Right lobe of liver (tissue), 4 donors: ENCODE measurements around the gene AAGAB.

Source experiments
- POLR2A ChIP-seq: fragments of 450-650 bp; IDR thresholded peaks from one replicate; pipeline ENCODE4 v1.6.1; 2017; ENCODE audit warnings: antibody characterized with exemption, mild to moderate bottlenecking
- TF ChIP-seq, protein P1 (sequence below), 4 donors: fragments of 200-600 bp in 3 of 4; fragments of 450-650 bp in 1 of 4; IDR thresholded peaks; one replicate each; pipeline versions ENCODE4 v1.5.1 to v1.8.0; 2016 to 2022; ENCODE audit warnings: antibody characterized with exemption in 4 of 4, mild to moderate bottlenecking in 2 of 4
- donor health status: DM: no; HTN: no; CAD: no.
- donor health status: DM: no; HTN: no; CAD: no.
- donor health status: DM: no; HTN: yes; CAD: no.

- TF ChIP-seq, protein P1, sequence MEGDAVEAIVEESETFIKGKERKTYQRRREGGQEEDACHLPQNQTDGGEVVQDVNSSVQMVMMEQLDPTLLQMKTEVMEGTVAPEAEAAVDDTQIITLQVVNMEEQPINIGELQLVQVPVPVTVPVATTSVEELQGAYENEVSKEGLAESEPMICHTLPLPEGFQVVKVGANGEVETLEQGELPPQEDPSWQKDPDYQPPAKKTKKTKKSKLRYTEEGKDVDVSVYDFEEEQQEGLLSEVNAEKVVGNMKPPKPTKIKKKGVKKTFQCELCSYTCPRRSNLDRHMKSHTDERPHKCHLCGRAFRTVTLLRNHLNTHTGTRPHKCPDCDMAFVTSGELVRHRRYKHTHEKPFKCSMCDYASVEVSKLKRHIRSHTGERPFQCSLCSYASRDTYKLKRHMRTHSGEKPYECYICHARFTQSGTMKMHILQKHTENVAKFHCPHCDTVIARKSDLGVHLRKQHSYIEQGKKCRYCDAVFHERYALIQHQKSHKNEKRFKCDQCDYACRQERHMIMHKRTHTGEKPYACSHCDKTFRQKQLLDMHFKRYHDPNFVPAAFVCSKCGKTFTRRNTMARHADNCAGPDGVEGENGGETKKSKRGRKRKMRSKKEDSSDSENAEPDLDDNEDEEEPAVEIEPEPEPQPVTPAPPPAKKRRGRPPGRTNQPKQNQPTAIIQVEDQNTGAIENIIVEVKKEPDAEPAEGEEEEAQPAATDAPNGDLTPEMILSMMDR (IDR thresholded peaks at IDR 0.05), result no peak
- TF ChIP-seq POLR2A, result no peak
Observed at GRCh38 chr15:67248011-67248505, 6.4 kb downstream of the AAGAB start.
